Activated CD8-positive, alpha-beta memory T cell treated with anti-CD3 and anti-CD28 coated beads for 24 hours (primary cell): ENCODE measurements around the gene ZNF559.

Source experiments
- DNase-seq: peaks from one replicate; pipeline ENCODE4 v3.0.0-alpha.2; 2020

The ZNF559 gene

GRCh38 chr19:9354651-9355050 lies 30.7 kb downstream of the ZNF559 start:
- DNase-seq: no peak

GRCh38 chr19:9362905-9363304 lies 38.9 kb downstream of the ZNF559 start, which contains the start of gene ZNF177:
Gene ZNF177 (plus strand): TSS chr19:9363013. CDS start chr19:9378312, 15,299 bp downstream.
- DNase-seq: no peak

- no peak for DNase-seq
Measured at GRCh38 chr19:9370738-9371619, 47.0 kb downstream of the ZNF559 start.

GRCh38 chr19:9381361-9381785 lies 57.4 kb downstream of the ZNF559 start:
- no peak for DNase-seq
